ENCODE measurements around the gene IQCM.

DNA sequence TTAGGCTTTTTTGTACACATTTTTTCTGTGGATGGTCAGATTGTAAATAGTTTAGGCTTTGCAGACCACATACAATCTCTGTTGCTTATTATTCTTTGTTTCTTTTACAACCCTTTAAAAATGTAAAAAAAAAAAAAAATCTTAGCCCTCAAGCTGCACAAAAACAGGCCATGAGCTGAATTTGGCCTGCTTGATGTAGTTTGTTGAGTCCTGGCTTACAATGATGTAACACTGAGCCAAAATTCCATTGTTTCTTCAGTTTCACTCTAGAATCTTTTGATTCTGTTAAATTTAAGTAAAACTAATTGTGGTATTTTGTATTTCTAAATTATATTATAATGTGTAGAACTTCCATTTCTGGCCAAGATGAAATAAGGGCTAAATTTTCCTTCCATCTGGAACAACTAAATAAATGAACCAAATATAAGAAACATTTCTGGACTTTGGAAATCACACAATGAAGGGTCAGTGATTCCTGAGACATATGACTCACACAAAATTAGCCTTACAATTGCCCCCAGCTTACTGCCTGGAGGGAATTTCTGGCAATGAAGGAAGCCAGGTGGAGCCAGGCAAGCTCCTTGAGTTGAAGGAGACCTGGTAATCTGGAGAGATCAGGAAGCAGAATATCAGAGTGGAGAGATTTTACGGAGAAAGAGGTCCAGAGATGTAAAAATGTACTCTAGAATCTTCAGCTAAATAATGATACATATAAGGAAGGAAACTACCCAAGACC, 29.8 kb downstream of the IQCM start:
- TF ChIP-seq CTCF (IDR thresholded peaks at IDR 0.05): no peak
- TF ChIP-seq POLR2A (IDR thresholded peaks at IDR 0.05): no peak

Measured in esophagus squamous epithelium (tissue), 4 donors.